Stomach (tissue), 9 donors: Measurements from ENCODE around the gene RANBP17. TPM values are rescaled to one million over a fixed set of nuclear protein-coding genes. Genes with fewer than 3 reads are reported as not detected.

ENCODE experiments used
- DNase-seq, 2 donors: peaks; one replicate each; pipeline versions ENCODE4 v3.0.0 to v3.0.0-alpha.2; 2013 to 2019
- H3K27ac ChIP-seq, 5 donors: fragments of 200-600 bp in 4 of 5; sonication (generic) in 4 of 5; one replicate each; pipeline ENCODE4 v1.5.1; 2013 to 2019; ENCODE audit warnings: mild to moderate bottlenecking in 1 of 5, moderate library complexity in 1 of 5
- H3K27me3 ChIP-seq, 3 donors: fragments of 200-600 bp; sonication (generic); one replicate each; pipeline ENCODE4 v1.5.1; 2017 to 2019; ENCODE audit warnings: mixed run types in 1 of 3
- H3K36me3 ChIP-seq, 4 donors: fragments of 200-600 bp; sonication (generic); 1 replicate in 3 of 4; 2 replicates in 1 of 4; pipeline ENCODE4 v1.5.1; 2016 to 2019
- H3K4me1 ChIP-seq, 4 donors: fragments of 200-600 bp; sonication (generic); one replicate each; pipeline ENCODE4 v1.5.1; 2016 to 2019
- H3K4me3 ChIP-seq, 4 donors: fragments of 200-600 bp; sonication (generic) in 3 of 4; one replicate each; pipeline ENCODE4 v1.5.1; 2016 to 2019; ENCODE audit warnings: mild to moderate bottlenecking in 1 of 4
- H3K9me3 ChIP-seq, 4 donors: fragments of 200-600 bp; sonication (generic); one replicate each; pipeline ENCODE4 v1.5.1; 2016 to 2019
- CTCF ChIP-seq, 7 experiments: fragments of 450-650 bp in 4 of 7; fragments of 200-600 bp in 3 of 7; sonication (generic) in 3 of 7; IDR thresholded peaks; one replicate each; pipeline ENCODE4 v1.5.1; 2016 to 2019; ENCODE audit warnings: antibody characterized with exemption in 7 of 7, control low read depth in 2 of 7, mild to moderate bottlenecking in 1 of 7
- EP300 ChIP-seq: sonication (generic); formaldehyde crosslinking; IDR thresholded peaks from one replicate; pipeline ENCODE4 v1.6.1; 2017; ENCODE audit warnings: antibody characterized with exemption
- POLR2A ChIP-seq, 4 donors: fragments of 450-650 bp; IDR thresholded peaks; one replicate each; pipeline ENCODE4 v1.6.1; 2016; ENCODE audit warnings: antibody characterized with exemption in 4 of 4, control low read depth in 2 of 4, mild to moderate bottlenecking in 1 of 4, moderate library complexity in 1 of 4
- POLR2AphosphoS5 ChIP-seq, 3 donors: sonication (generic); formaldehyde crosslinking; IDR thresholded peaks; one replicate each; pipeline ENCODE4 v1.6.1; 2016; ENCODE audit warnings: antibody characterized with exemption in 3 of 3
- WGBS, 5 donors: extraction: QIAGEN DNeasy Blood & Tissue Kit in 3 of 5; methylation state at CpG; one replicate each; pipeline versions ENCODE4 v1.1.5 to v1.1.7; 2013 to 2018; 5-methylcytosine and 5-hydroxymethylcytosine counted together
- intact Hi-C: fragments of 100-400 bp; cut with DNase I; formaldehyde crosslinking; loops from one replicate; pipeline ENCODE4 v1.15.1; 2023; ENCODE audit warnings: low total_unique reads
- polyA plus RNA-seq, 3 donors: library from polyadenylated mRNA; stranded (reverse); fragments of 200-250 nt; gene quantifications; one replicate each; pipeline ENCODE4 v1.2.3, GENCODE V29; 2013
- total RNA-seq, 5 donors: library from RNA; depleted of rRNA; stranded (reverse); fragments of >200 nt; gene quantifications; one replicate each; pipeline versions ENCODE4 v1.1.0 to v1.2.3, GENCODE V29; 2014 to 2016
- donor health status: healthy with polysubstance abuse.
- donor health status: Bipolar disorder and iron deficiency.
- donor health status: healthy.

Gene RANBP17
- total and polyA plus RNA-seq, 8 donors, result 1.4 to 75.6 (median 10.5) TPM

GRCh38 chr5:171152382-171152781 lies 290.6 kb downstream of the RANBP17 start:
- peak in 1 of 2 donors; percentile 10 for DNase-seq
- no peak for TF ChIP-seq POLR2A (IDR thresholded peaks at IDR 0.05)
- Histone ChIP-seq H3K4me1 (no peaks in the 10 kb centered on the region), H3K4me3 (no peak overlapping the region), H3K27me3 (no peaks in the 10 kb centered on the region), H3K27ac (no peak overlapping the region), H3K9me3 (no peaks in the 10 kb centered on the region), H3K36me3 (no peaks in the 10 kb centered on the region)
- intact Hi-C loops, result no loop called here
- 77 to 92% (median 92%) methylated on average over 4 of the region's 4 CpGs for WGBS, 5 donors

- Histone ChIP-seq H3K27ac (no peak overlapping the region), H3K9me3 (no peaks in the 10 kb centered on the region), H3K27me3 (no peaks in the 10 kb centered on the region), H3K4me1 (no peaks in the 10 kb centered on the region), H3K4me3 (no peak overlapping the region), H3K36me3 (no peaks in the 10 kb centered on the region)
- 84 to 90% (median 87%) methylated on average over 1 of the region's 1 CpG for WGBS, 5 donors
- intact Hi-C loops, result no loop called here
- TF ChIP-seq POLR2A (IDR thresholded peaks at IDR 0.05) (no peak), CTCF (IDR thresholded peaks at IDR 0.05) (no peak), EP300 (no peak), POLR2AphosphoS5 (IDR thresholded peaks at IDR 0.05) (no peak)
- DNase-seq, result no peak
Measured at GRCh38 chr5:171155621-171156020, 293.8 kb downstream of the RANBP17 start.

GRCh38 chr5:171157276-171157675 lies 295.5 kb downstream of the RANBP17 start:
- no peaks in the 10 kb centered on the region for H3K36me3 ChIP-seq
- intact Hi-C loops, result no loop called here
- TF ChIP-seq POLR2AphosphoS5 (IDR thresholded peaks at IDR 0.05) (no peak), CTCF (IDR thresholded peaks at IDR 0.05) (no peak), EP300 (no peak)
- WGBS, 5 donors, result 80 to 85% (median 83%) methylated on average over 2 of the region's 2 CpGs
- no peaks in the 10 kb centered on the region for H3K9me3 ChIP-seq
- H3K4me3 ChIP-seq, result no peak overlapping the region
- H3K27ac ChIP-seq, result no peak overlapping the region
- no peak for DNase-seq
- H3K27me3 ChIP-seq, result no peaks in the 10 kb centered on the region
- no peaks in the 10 kb centered on the region for H3K4me1 ChIP-seq

DNA sequence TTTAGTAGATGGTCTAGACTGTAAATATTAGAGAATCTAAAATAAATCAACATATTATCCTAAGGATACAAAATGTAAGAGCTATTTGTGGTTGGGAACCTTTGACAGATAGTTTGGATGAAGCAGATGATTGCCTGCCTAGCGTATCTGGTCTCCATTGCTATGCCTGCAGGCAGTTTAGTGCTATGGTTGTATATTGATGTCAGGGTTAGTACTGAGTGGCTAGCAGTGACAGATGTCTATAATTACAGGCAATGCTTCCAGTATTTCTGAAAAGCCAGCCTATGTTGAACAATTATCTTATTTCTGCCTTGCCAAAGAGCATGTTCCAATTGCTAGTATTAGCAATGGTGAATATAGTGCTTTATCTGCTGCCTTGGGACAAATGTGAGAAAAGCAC lies 296.0 kb downstream of the RANBP17 start:
- Histone ChIP-seq H3K4me3 (no peak overlapping the region), H3K27ac (no peak overlapping the region), H3K36me3 (no peaks in the 10 kb centered on the region), H3K4me1 (no peaks in the 10 kb centered on the region), H3K27me3 (no peaks in the 10 kb centered on the region), H3K9me3 (no peaks in the 10 kb centered on the region)
- DNase-seq, result peak in 1 of 2 donors; percentile 16
- WGBS, 5 donors, result 86 to 100% (median 93%) methylated on average over 1 of the region's 1 CpG
- no peak for TF ChIP-seq CTCF (IDR thresholded peaks at IDR 0.05)
- no peak for TF ChIP-seq EP300
- no peak for TF ChIP-seq POLR2AphosphoS5 (IDR thresholded peaks at IDR 0.05)
- no peak for TF ChIP-seq POLR2A (IDR thresholded peaks at IDR 0.05)
- intact Hi-C loops, result no loop called here

DNA sequence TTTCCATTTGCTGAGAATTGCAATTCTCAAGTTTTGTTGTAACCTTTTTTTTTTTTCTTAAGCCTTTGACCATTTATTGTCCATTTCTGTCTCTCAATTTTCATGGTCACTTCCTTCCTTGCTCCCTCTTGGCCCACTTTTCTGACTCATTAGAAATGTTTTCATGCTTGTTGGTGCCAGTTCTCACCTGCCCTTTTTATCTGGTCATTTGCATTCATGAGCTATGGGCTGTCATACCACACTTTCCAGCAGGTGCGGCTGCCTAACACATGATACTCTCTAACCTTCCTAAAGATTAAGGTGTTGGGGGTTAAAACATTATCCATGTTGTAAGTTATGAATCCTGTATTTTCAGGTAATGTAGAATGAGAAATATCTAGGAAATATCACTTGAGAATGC lies 296.8 kb downstream of the RANBP17 start:
- Histone ChIP-seq H3K4me3 (no peak overlapping the region), H3K27ac (no peak overlapping the region), H3K27me3 (no peaks in the 10 kb centered on the region), H3K36me3 (no peaks in the 10 kb centered on the region), H3K9me3 (no peaks in the 10 kb centered on the region), H3K4me1 (no peaks in the 10 kb centered on the region)
- TF ChIP-seq POLR2A (IDR thresholded peaks at IDR 0.05), result no peak
- intact Hi-C loops, result no loop called here
- no peak for DNase-seq
- WGBS, 5 donors, result 91 to 100% (median 97%) methylated on average over 1 of the region's 1 CpG
